NCI-H524 treated with DMSO at 0.1 percent for 48 hours (cell line): ENCODE results near the gene APH1B.
"Not testable (repeated sequence)": the region's sequence is repeated elsewhere in the genome, so short reads cannot be mapped to it uniquely, and the experiment has no call there.

Experiments
- DNase-seq: peaks from one replicate; lab custom pipeline; 2025; lab: John Stamatoyannopoulos, UW

The APH1B gene

GRCh38 chr15:63332367-63333124, 55.1 kb downstream of the APH1B start:
- DNase-seq = no peak

GRCh38 chr15:63334821-63335220, 57.4 kb downstream of the APH1B start:
- no peak for DNase-seq

DNA sequence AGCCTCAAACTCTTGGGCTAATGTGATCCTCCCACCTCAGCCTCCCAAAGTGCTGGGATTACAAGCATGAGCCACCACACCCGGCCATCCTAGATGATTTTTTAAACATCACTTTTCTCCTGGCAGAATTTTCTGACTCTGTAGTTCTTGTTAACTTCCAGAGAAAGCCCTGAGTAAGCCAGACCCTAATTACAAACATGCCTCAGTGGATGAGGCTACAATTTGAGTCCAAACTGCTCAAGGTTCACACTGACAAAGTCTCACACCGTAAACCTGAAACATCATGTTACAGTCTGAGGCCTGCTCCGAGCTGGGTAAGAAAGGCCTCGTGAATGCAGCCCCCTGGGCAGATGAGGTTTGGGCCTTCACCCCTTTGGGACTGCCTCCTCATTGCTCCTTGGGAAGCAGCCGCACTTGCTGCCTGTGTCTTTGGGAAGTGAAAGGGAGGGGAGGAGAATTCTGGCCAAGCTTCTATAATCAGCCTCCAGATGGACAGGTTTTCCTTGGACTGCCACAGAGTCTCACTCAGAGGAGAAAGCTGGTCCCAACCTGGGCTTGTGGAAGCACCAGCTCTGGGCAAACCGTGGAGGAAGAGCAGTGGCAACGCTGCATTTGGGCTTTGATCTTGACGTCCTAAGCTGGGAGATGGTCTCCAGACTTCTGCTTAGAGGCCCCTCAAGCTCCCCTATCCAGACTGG, 58.3 kb downstream of the APH1B start:
- DNase-seq = no peak

- DNase-seq = no peak
Measured at GRCh38 chr15:63337046-63337445, 59.6 kb downstream of the APH1B start.

GRCh38 chr15:63338170-63338569, 60.8 kb downstream of the APH1B start:
- DNase-seq = no peak

DNA sequence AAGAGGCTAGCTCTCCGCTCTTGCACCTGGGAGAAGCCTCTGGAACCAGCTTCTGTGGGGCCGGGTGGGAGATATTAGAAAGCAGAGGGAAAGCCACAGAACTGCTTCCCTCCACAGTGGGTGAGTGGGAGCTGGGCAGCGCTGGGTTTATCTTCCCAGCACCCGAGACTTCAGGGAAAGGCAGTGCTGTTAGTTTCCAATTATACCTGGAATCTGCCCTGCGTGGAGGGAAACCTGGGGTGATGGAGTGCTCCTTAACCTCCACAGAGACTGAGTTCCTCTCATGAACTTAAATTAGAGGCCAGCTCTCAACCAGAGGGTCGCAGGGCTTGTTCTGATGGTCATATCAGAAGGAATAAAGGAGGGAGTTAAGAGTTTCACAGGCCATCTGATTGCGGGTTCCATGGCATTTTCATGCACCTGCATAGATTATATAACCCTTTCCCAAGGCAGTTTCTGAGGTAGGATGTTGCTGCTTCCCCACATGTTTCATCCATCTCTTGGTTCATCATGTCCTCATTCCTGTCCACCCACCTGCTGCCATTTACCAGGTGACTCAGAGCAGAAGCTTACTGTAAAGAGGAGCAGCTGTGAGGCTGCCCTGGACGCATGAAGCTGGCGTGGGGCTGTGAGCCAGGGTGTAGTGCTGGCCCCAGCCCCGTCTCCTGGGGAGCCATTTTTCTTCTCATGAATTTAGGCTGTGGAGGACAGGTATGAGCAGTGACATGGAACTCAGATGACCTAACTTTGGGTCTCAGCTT, 61.8 kb downstream of the APH1B start:
- no peak for DNase-seq

DNA sequence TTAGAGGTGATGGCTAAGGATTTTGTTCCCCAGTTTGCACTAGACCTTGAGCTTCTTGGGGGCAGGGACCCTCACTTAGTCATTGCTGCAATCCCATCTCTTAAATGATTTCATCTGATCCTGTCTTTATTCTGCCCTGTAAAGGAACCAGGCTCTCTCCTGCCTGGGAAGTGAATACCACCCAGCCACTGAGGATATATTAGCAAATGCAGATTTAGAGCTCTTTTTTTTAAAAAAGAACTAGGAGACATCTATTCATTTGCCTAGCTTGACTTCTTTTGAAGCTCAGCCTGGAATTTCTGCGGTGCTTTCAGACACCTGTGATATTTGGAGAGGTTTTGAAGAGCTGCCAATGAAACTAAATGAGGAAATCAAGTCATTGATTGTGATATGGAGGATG, 62.4 kb downstream of the APH1B start:
- DNase-seq = no peak

GRCh38 chr15:63340353-63340752, 62.9 kb downstream of the APH1B start:
- no peak for DNase-seq

GRCh38 chr15:63340878-63341277, 63.5 kb downstream of the APH1B start:
- no peak for DNase-seq

DNA sequence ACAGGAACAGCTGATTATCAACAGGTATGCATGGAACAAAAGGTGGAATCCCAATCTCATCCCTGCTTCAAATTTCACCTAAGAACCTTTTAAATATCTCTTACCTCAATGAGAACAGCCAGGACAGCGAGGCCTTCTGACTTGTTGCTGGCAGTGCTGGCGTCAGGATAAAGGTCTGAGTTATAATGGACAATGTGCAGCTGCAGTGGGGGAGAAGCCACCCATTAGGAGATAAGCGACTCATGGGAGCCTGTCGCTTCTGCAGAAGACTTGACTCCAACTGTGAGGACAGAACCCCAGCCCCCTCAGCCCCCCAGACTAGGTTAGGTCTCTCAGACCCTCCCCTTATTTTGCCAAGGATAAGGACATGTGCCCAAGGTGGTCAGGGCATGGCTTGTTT, 64.5 kb downstream of the APH1B start:
- no peak for DNase-seq

DNA sequence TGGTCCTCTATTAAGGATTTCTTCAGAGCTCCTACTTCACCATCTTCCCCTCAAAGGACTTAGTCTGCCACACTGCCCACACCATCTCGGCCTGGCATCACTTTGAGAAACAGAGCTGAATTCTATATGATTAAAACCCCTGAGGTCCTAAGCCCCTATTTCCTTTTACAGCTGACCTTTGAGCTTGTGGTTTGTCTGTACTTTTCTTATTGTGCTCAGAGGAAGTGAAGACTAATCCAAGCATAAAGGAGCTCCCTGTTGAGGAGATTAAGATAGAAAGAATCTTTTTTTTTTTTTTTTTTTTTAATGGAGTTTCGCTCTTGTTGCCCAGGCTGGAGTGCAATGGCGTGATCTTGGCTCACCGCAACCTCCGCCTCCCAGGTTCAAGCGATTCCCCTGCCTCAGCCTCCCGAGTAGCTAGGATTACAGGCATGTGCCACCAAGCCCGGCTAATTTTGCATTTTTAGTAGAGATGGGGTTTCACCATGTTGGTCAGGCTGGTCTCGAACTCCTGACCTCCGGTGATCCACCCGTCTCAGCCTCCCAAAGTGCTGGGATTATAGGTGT, 65.7 kb downstream of the APH1B start:
- DNase-seq = not testable (repeated sequence)

DNA sequence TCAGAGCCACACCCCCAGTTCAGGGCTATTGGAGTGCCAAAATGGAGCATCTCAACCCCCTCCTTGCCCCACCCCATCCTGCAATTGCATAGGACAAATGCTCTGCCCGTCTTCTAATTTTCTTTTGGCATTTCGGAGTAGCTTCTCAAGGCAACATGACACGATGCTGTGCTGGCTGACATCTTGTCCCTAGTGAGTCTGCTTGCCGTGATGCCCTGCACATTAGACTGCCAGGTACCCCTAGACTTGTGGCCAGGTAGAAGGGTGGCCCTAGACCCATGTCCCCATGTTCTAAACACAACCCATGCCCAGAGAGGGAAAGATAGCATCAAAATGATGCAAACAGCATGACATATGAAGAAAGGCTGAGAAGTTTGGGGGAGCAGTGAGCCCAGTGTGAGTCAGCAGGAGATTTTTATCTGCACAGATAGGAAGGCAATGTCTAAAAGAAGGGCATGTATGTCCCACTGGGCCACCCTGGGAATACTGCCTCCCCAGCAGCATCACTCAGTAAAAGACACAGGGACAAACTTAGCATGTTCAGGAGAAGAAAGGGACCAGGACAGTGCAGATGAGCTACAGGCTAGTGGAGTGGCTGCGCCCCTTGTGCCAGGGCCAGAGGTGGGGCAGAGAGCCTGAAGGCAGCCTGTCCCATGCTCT, 67.5 kb downstream of the APH1B start:
- DNase-seq = no peak

GRCh38 chr15:63345391-63345752, 68.0 kb downstream of the APH1B start:
- no peak for DNase-seq

GRCh38 chr15:63347074-63347857, 69.9 kb downstream of the APH1B start:
- no peak for DNase-seq

DNA sequence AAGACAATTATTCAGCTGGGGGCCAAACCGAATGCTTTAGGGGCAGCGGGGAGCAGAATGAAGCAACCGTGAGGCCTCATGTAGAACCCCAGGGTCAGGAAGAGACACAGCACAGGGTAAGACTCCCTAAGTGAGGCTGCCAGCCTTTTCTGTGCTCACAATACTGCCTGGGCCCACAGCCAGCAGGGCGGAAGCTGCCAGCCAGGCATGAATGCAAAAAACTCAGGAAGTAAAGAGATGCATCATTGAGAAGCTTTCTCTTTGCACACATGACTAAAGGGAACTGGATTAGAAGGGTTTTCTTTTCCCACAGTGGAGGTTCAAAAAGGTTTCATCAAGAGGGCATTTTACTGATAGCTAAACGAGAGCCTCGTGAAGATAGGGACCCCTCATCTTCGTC, 71.0 kb downstream of the APH1B start:
- no peak for DNase-seq

- no peak for DNase-seq
Measured at GRCh38 chr15:63349156-63349555, 71.8 kb downstream of the APH1B start.

DNA sequence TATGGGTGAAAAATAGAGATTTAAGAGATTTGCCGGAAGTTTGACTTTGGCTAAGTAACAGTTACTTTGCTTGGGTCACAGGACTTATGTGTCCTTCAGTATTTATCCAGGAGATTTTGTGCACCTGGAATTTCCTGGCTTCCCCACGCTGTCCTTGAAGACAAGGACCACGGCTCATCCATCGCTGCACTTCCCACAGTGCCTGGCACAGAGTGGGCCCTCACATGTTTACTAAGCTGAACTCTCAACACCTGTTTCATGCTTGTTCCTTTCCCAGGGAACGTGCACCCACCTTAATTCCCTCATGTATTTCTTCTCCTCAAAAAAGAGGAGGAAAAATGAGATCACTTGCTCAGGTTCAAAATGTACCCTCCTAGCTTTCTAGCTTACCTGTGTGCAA, 72.2 kb downstream of the APH1B start:
- no peak for DNase-seq

DNA sequence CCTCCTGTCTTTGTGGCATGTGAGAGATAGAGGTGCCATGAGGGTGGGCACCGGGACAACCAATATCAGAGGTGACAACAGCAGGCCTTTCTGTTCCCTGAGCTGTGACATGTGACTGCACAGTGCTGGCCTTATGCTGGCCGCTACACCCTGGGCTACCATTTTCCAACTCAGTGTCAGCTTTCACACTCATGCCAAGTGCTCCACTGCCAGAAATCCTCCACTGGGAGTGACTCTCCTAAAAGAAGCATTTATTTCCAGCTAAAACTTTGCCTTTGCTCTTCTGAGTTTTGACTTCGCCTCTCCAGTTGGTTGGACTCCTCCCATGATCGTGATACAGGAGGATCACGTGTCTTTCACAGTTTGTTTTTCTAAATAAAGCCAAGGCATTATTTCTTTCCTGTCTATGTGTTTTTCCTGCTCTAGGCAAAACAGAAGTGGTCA, 72.8 kb downstream of the APH1B start:
- no peak for DNase-seq

DNA sequence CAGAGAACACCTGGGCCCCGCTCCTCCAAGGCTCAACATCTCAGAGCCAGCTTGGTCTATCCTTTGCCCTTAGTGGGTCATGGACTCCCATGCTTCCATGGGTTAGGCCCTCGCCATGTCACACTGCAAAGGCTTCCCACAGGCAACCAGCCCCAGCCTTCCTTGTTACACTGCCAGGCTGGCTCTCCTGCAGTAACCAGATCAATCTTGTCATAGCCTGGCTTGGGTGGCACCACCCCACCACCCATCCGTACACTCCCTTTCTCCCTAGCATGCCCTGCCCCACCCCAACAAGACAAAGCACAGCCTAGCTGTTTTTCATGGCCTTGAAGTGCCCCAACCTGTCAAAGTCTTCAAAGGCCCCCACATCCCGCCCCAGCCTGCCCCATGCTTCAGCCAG, 73.8 kb downstream of the APH1B start:
- DNase-seq = no peak

GRCh38 chr15:63352808-63353207, 75.4 kb downstream of the APH1B start:
- DNase-seq = no peak

DNA sequence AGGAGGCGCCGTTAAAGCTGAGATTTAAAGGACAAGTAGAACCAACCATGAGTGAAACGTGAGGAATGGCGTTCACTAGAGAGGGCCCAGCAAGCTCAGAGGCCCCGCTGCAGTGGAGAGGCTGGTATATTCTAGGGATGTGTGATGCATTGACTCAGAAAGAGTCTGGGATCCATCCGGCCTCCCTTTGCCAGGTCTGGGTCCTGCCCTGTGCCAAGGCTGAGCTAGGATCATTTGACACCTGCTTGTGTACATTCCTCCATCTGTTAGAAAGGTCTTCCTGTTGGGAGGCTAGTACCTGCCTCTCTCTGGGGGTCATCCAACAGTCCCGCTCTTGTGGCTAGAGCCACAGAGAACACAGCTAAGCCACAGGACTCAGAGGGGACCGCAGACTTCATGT, 75.9 kb downstream of the APH1B start:
- no peak for DNase-seq
